Measurements from ENCODE around the gene MGAT4A.
"Not testable (repeated sequence)": the region's sequence is repeated elsewhere in the genome, so short reads cannot be mapped to it uniquely, and the experiment has no call there.

Gene MGAT4A

DNA sequence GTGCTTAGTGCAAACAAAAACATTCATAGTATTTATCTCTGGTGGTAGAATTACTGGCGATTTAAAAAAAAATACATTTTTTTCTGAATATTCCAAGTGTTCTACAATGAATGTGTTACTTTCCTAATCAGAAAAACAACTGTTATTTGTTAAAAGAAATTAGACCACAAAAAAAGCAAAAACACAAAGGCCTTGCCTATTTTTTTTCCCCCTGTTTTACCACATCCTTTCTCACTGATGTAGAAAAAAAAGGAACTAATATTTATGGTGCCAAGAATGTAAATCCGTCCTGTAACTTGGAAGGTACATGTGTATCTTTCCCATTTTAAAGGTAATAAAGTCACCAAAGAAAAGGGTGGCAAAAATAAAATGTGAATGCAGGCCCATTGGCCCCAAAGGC lies 28.4 kb upstream of the MGAT4A start:
- Histone ChIP-seq H3K27ac (no peak overlapping the region), H3K4me3 (ENCODE audit: low read depth, low read length) (no peak overlapping the region)
- TF ChIP-seq, protein P1, sequence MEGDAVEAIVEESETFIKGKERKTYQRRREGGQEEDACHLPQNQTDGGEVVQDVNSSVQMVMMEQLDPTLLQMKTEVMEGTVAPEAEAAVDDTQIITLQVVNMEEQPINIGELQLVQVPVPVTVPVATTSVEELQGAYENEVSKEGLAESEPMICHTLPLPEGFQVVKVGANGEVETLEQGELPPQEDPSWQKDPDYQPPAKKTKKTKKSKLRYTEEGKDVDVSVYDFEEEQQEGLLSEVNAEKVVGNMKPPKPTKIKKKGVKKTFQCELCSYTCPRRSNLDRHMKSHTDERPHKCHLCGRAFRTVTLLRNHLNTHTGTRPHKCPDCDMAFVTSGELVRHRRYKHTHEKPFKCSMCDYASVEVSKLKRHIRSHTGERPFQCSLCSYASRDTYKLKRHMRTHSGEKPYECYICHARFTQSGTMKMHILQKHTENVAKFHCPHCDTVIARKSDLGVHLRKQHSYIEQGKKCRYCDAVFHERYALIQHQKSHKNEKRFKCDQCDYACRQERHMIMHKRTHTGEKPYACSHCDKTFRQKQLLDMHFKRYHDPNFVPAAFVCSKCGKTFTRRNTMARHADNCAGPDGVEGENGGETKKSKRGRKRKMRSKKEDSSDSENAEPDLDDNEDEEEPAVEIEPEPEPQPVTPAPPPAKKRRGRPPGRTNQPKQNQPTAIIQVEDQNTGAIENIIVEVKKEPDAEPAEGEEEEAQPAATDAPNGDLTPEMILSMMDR (IDR thresholded peaks at IDR 0.05; ENCODE audit: low read depth, low read length), result no peak

GRCh38 chr2:98757904-98758421 lies 27.0 kb upstream of the MGAT4A start:
- no peaks in the 10 kb centered on the region for H3K9me3 ChIP-seq (ENCODE audit: severe bottlenecking)
- H3K27me3 ChIP-seq (ENCODE audit: insufficient read depth, low read depth, severe bottlenecking), result no peaks in the 10 kb centered on the region
- H3K4me3 ChIP-seq (ENCODE audit: low read depth, low read length), result no peak overlapping the region
- H3K36me3 ChIP-seq, result no peaks in the 10 kb centered on the region
- H3K27ac ChIP-seq, result no peak overlapping the region
- TF ChIP-seq, protein P1 (IDR thresholded peaks at IDR 0.05; ENCODE audit: low read depth, low read length), result no peak
- no peak for DNase-seq

More for the DNA sequence above, 28.4 kb upstream of the MGAT4A start:
- DNase-seq, result no peak
- Histone ChIP-seq H3K27me3 (ENCODE audit: insufficient read depth, low read depth, severe bottlenecking) (no peaks in the 10 kb centered on the region), H3K9me3 (ENCODE audit: severe bottlenecking) (no peaks in the 10 kb centered on the region), H3K36me3 (no peaks in the 10 kb centered on the region)

- Histone ChIP-seq H3K27ac (no peak overlapping the region), H3K36me3 (no peaks in the 10 kb centered on the region), H3K27me3 (ENCODE audit: insufficient read depth, low read depth, severe bottlenecking) (no peaks in the 10 kb centered on the region), H3K9me3 (ENCODE audit: severe bottlenecking) (no peaks in the 10 kb centered on the region), H3K4me3 (ENCODE audit: low read depth, low read length) (no peak overlapping the region)
- TF ChIP-seq, protein P1 (IDR thresholded peaks at IDR 0.05; ENCODE audit: low read depth, low read length), result no peak
- DNase-seq, result no peak
These were observed 22.9 kb upstream of the MGAT4A start for GRCh38 chr2:98753801-98754200.

- not testable (repeated sequence) for H3K27me3 ChIP-seq (ENCODE audit: insufficient read depth, low read depth, severe bottlenecking); DNase-seq; H3K36me3 ChIP-seq; H3K4me3 ChIP-seq (ENCODE audit: low read depth, low read length); H3K27ac ChIP-seq; H3K9me3 ChIP-seq (ENCODE audit: severe bottlenecking)
These were observed 21.8 kb upstream of the MGAT4A start for GRCh38 chr2:98752711-98753110.

- no peak overlapping the region for H3K4me3 ChIP-seq (ENCODE audit: low read depth, low read length)
- H3K9me3 ChIP-seq (ENCODE audit: severe bottlenecking), result no peaks in the 10 kb centered on the region
- no peak overlapping the region for H3K27ac ChIP-seq
- TF ChIP-seq, protein P1 (IDR thresholded peaks at IDR 0.05; ENCODE audit: low read depth, low read length), result no peak
- no peak for DNase-seq
- no peaks in the 10 kb centered on the region for H3K27me3 ChIP-seq (ENCODE audit: insufficient read depth, low read depth, severe bottlenecking)
- no peaks in the 10 kb centered on the region for H3K36me3 ChIP-seq
These were observed 20.8 kb upstream of the MGAT4A start for GRCh38 chr2:98751748-98752147.

- Histone ChIP-seq H3K27ac (no peak overlapping the region), H3K4me3 (ENCODE audit: low read depth, low read length) (no peak overlapping the region), H3K9me3 (ENCODE audit: severe bottlenecking) (no peaks in the 10 kb centered on the region), H3K27me3 (ENCODE audit: insufficient read depth, low read depth, severe bottlenecking) (no peaks in the 10 kb centered on the region), H3K36me3 (no peaks in the 10 kb centered on the region)
- TF ChIP-seq, protein P1 (IDR thresholded peaks at IDR 0.05; ENCODE audit: low read depth, low read length), result no peak
- no peak for DNase-seq
These were observed 19.8 kb upstream of the MGAT4A start for GRCh38 chr2:98750593-98751282.
